Neutrophil (primary cell): ENCODE results near the gene STAT3.

ENCODE experiments used
- H3K27ac ChIP-seq: fragments of 200-600 bp; sonication (generic); 2 replicates; pipeline ENCODE4 v1.5.1; 2016; ENCODE audit warnings: mild to moderate bottlenecking, moderate library complexity
- H3K27me3 ChIP-seq: fragments of 200-600 bp; sonication (generic); 2 replicates; pipeline ENCODE4 v1.6.0; 2016; ENCODE audit warnings: mild to moderate bottlenecking
- H3K36me3 ChIP-seq: fragments of 200-600 bp; sonication (generic); 2 replicates; pipeline ENCODE4 v1.5.1; 2017
- H3K4me1 ChIP-seq, 2 experiments: fragments of 200-600 bp in 1 of 2; sonication (generic) in 1 of 2; 1 replicate in 1 of 2; 2 replicates in 1 of 2; pipeline versions ENCODE4 v1.5.1 to v1.6.1; 2013 to 2016; ENCODE audit warnings: low read depth in 1 of 2, low read length in 1 of 2, mild to moderate bottlenecking in 1 of 2, moderate library complexity in 1 of 2; ENCODE audit not compliant: control insufficient read depth in 1 of 2, insufficient read depth in 1 of 2
- H3K4me3 ChIP-seq, 2 experiments: fragments of 200-600 bp in 1 of 2; sonication (generic) in 1 of 2; 1 replicate in 1 of 2; 2 replicates in 1 of 2; pipeline ENCODE4 v1.5.1; 2013 to 2016; ENCODE audit warnings: low read depth in 1 of 2, low read length in 1 of 2, mild to moderate bottlenecking in 1 of 2, moderate library complexity in 1 of 2
- H3K9me3 ChIP-seq: fragments of 200-600 bp; sonication (generic); 2 replicates; pipeline ENCODE4 v1.5.1; 2016
- CTCF ChIP-seq: fragments of 200-600 bp; sonication (generic); IDR thresholded peaks from 2 replicates; pipeline ENCODE4 v1.5.1; 2016; ENCODE audit warnings: antibody characterized with exemption

Gene STAT3

GRCh38 chr17:42339221-42339620 lies 49.0 kb downstream of the STAT3 start:
- no peak for TF ChIP-seq CTCF
- Histone ChIP-seq H3K4me3 (no peak overlapping the region), H3K9me3 (no peaks in the 10 kb centered on the region), H3K4me1 (no peaks in the 10 kb centered on the region), H3K27me3 (no peaks in the 10 kb centered on the region), H3K27ac (no peak overlapping the region), H3K36me3 (peaks cover 94% of the 10 kb centered on the region)

GRCh38 chr17:42338427-42338985 lies 49.7 kb downstream of the STAT3 start:
- H3K4me1 ChIP-seq: no peaks in the 10 kb centered on the region
- peaks cover 94% of the 10 kb centered on the region for H3K36me3 ChIP-seq
- no peaks in the 10 kb centered on the region for H3K27me3 ChIP-seq
- H3K4me3 ChIP-seq: no peak overlapping the region
- peak overlapping the region; percentile 44 for H3K27ac ChIP-seq
- no peak for TF ChIP-seq CTCF
- H3K9me3 ChIP-seq: no peaks in the 10 kb centered on the region

DNA sequence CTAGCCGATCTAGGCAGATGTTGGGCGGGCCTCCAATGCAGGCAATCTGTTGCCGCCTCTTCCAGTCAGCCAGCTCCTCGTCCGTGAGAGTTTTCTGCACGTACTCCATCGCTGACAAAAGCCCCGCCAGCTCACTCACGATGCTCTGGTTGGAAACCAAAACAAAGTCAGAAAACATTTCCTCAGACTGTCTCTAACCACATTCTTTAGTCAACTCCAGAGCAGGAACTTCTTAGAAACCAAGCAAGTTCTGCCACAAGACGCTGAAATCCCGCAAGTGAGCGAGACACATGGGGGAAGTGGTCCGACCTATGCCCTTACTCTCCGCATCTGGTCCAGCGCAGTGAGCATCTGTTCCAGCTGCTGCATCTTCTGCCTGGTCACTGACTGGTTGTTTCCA lies 50.8 kb downstream of the STAT3 start:
- no peaks in the 10 kb centered on the region for H3K27me3 ChIP-seq
- H3K36me3 ChIP-seq: peaks cover 94% of the 10 kb centered on the region
- no peak overlapping the region for H3K4me3 ChIP-seq
- H3K4me1 ChIP-seq: no peaks in the 10 kb centered on the region
- TF ChIP-seq CTCF: no peak
- peak overlapping the region; percentile 41 for H3K27ac ChIP-seq
- no peaks in the 10 kb centered on the region for H3K9me3 ChIP-seq

DNA sequence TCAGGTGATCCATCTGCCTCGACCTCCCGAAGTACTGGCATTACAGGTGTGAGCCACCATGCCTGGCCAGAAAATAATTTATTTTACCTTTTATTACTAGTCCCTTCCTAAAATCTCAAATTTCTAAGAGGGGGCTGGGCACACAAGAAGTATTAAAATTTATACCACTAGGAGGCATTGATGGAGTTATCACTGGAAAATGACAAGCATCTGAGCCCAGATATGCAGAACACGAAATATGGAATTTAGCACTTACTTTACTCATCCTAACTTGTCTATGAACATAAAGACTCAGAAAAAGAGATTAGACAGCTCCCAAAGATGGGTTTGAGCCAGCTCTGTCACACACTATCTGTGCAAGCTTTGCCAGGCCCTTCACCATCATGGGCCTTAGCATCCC lies 53.6 kb downstream of the STAT3 start:
- Histone ChIP-seq H3K27me3 (no peaks in the 10 kb centered on the region), H3K36me3 (peaks cover 96% of the 10 kb centered on the region), H3K4me3 (no peak overlapping the region), H3K4me1 (no peaks in the 10 kb centered on the region), H3K9me3 (no peaks in the 10 kb centered on the region), H3K27ac (no peak overlapping the region)
- no peak for TF ChIP-seq CTCF

- Histone ChIP-seq H3K36me3 (peaks cover 98% of the 10 kb centered on the region), H3K4me3 (no peak overlapping the region), H3K4me1 (no peaks in the 10 kb centered on the region), H3K27ac (peak overlapping the region; percentile 15), H3K9me3 (no peaks in the 10 kb centered on the region), H3K27me3 (no peaks in the 10 kb centered on the region)
- no peak for TF ChIP-seq CTCF
These were observed 55.2 kb downstream of the STAT3 start for GRCh38 chr17:42333053-42333452.
